NB4 (cell line): ENCODE results near the gene MARCKS.

Experiments
- CTCF ChIP-seq: IDR thresholded peaks from one replicate; pipeline ENCODE4 v1.5.1; 2012; ENCODE audit warnings: low read depth, low read length
- POLR2A ChIP-seq: IDR thresholded peaks from 2 replicates; pipeline ENCODE4 v1.6.1; 2011; ENCODE audit warnings: mild to moderate bottlenecking; ENCODE audit not compliant: insufficient read length; ENCODE audit errors: extremely low read depth

DNA sequence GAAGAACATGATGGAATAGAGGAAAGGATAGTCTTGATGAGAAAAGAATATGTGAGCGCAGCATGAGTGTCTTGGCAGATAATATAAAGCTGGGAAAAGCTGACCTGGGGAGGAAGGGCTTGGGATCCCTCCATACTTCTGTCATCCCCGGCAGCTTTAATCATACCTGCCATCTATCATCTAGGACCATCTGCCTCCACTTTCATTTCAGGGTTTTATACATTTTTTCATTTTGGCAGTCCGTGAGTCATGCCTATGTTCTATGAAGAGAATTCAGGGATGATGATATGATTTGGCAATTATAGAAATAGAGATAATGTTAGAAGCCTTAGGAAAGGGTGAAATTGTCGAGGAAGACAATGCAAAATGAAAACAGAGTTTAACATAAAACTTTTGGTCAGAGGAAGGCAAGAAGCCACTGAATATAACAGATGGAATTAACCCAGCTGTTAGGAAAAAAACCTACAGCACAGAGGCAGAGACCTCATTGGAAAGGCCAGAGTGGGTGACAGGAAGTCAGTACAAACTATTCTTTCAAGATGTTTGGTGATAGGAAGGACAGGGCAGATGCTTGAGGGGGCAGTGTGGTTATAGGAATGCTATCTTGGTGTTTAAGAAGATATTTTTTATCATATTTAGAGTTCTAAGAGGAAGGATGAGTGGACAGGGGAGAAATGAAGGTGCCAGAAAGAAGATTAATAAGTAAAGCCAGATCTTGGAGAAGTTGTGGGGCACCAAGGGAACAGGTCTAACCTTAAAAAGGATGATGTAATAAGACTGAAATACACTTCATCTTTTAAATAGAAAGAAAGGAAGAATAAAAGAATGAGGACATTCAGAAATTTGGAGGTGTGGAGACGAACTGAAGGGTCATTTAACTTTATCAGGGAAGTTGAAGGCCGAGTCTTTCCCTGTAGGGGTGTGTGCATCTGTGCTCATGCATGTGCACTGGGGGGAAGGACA is 37.8 kb downstream of the MARCKS start:
- TF ChIP-seq POLR2A, result no peak
- no peak for TF ChIP-seq CTCF
